NCI-H1417 (cell line): ENCODE data around the gene SAMD4A.

Source experiments
- DNase-seq, 3 experiments: peaks; one replicate each; lab custom pipeline; 2025; lab: John Stamatoyannopoulos, UW

Gene SAMD4A

GRCh38 chr14:54632452-54632851, 65.5 kb downstream of the SAMD4A start:
- no peak for DNase-seq

GRCh38 chr14:54633076-54633475, 66.1 kb downstream of the SAMD4A start:
- no peak for DNase-seq

- DNase-seq, result no peak
Observed at GRCh38 chr14:54637270-54638134, 70.6 kb downstream of the SAMD4A start.

GRCh38 chr14:54638135-54638446, 71.2 kb downstream of the SAMD4A start:
- DNase-seq, result no peak

GRCh38 chr14:54639611-54640010, 72.7 kb downstream of the SAMD4A start:
- no peak for DNase-seq

GRCh38 chr14:54640506-54640905, 73.6 kb downstream of the SAMD4A start:
- DNase-seq, result no peak

- DNase-seq, result no peak
Observed at GRCh38 chr14:54642121-54642520, 75.2 kb downstream of the SAMD4A start.

GRCh38 chr14:54642801-54643695, 76.1 kb downstream of the SAMD4A start:
- DNase-seq, result no peak

GRCh38 chr14:54643696-54644176, 76.8 kb downstream of the SAMD4A start:
- DNase-seq, result no peak

- DNase-seq, result no peak
Observed at GRCh38 chr14:54645639-54646038, 78.7 kb downstream of the SAMD4A start.

- DNase-seq, result no peak
Observed at GRCh38 chr14:54646626-54647025, 79.7 kb downstream of the SAMD4A start.

- DNase-seq, result no peak
Observed at GRCh38 chr14:54647378-54647777, 80.5 kb downstream of the SAMD4A start.

GRCh38 chr14:54649056-54649455, 82.1 kb downstream of the SAMD4A start:
- no peak for DNase-seq

- DNase-seq, result no peak
Observed at GRCh38 chr14:54650331-54650958, 83.5 kb downstream of the SAMD4A start.

GRCh38 chr14:54650959-54651351, 84.0 kb downstream of the SAMD4A start:
- DNase-seq, result no peak

GRCh38 chr14:54651649-54652048, 84.7 kb downstream of the SAMD4A start:
- no peak for DNase-seq

GRCh38 chr14:54652188-54652587, 85.3 kb downstream of the SAMD4A start:
- no peak for DNase-seq

GRCh38 chr14:54652605-54653052, 85.7 kb downstream of the SAMD4A start:
- DNase-seq, result no peak

GRCh38 chr14:54653712-54654469, 87.0 kb downstream of the SAMD4A start:
- no peak for DNase-seq

GRCh38 chr14:54654605-54655004, 87.7 kb downstream of the SAMD4A start:
- no peak for DNase-seq

GRCh38 chr14:54658836-54659235, 91.9 kb downstream of the SAMD4A start:
- no peak for DNase-seq

- DNase-seq, result no peak
Observed at GRCh38 chr14:54659365-54659764, 92.4 kb downstream of the SAMD4A start.
